ENCODE data around the gene SEMA4D.
"Not testable (repeated sequence)": the region's sequence is repeated elsewhere in the genome, so short reads cannot be mapped to it uniquely, and the experiment has no call there.

The SEMA4D gene

GRCh38 chr9:89482056-89482851 is 15.7 kb downstream of the SEMA4D start:
- no peak for DNase-seq (ENCODE audit: low spot score)

DNA sequence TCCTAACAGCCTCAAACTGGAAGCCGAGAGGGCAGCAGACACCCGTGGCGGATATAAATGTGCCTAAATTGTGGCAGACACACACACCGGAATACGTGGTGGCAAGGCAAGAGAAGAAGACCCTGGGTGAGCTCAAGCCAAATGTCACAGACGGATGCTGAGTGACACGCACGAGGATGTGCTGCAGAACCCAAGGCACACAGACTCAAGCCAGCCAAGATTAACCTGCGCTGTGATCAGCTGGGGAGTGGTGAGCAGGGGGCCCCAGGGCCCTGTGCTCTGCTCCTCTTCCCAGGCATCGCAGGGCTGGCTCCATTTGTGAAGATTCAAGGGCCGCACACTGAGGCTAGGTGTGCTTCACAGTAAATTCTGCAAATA is 16.4 kb downstream of the SEMA4D start:
- DNase-seq (ENCODE audit: low spot score), result no peak

DNA sequence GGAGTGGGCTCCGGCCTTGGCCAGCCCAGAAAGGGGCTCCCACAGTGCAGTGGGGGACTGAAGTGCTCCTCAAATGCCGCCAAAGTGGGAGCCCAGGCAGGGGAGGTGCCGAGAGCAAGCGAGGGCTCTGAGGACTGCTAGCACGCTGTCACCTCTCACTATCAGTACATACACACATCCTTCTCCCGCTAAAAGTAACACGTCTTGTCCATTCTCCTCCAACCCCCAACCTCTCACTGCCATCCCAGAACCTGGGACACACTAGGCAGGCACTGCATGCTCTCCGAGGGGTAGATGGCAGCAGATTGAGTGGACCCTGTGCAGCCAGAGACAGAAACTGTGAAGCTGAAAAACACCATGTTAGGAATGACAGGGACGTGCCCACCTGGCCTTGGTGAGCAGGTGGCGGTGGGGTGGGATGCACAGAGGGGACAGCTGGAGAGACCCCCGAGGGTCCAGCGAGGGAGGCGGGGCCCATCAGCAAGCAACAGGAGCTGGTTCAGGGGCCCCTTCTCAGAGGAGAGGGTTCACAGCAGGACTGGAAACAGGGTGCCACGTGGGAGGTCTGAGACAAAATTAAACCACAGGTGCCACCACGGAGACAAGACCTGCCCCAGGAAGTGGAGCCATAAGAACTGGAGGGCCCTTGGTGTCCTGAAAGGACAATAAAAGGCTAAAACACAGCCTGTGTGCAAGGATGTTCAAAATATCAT is 16.9 kb downstream of the SEMA4D start:
- DNase-seq (ENCODE audit: low spot score), result no peak

DNA sequence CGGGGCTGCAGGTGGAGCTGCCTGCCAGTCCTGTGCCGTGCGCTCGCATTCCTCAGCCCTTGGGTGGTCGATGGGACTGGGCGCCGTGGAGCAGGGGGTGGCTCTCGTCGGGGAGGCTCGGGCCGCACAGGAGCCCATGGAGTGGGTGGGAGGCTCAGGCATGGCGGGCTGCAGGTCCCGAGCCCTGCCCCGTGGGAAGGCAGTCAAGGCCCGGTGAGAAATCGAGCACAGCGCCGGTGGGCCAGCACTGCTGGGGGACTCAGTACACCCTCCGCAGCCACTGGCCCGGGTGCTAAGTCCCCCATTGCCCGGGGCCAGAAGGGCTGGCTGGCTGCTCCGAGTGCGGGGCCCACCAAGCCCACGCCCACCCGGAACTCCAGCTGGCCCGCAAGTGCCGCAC is 17.5 kb downstream of the SEMA4D start:
- not testable (repeated sequence) for DNase-seq (ENCODE audit: low spot score)

DNA sequence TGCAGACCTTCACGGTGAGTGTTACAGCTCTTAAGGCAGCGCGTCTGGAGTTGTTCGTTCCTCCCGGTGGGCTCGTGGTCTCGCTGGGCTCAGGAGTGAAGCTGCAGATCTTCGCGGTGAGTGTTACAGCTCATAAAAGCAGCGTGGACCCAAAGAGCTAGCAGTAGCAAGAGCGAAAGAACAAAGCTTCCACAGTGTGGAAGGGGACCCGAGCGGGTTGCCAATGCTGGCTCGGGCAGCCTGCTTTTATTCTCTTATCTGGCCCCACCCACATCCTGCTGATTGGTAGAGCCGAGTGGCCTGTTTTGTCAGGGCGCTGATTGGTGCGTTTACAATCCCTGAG is 18.3 kb downstream of the SEMA4D start:
- not testable (repeated sequence) for DNase-seq (ENCODE audit: low spot score)

- DNase-seq (ENCODE audit: low spot score), result no peak
These were observed 18.9 kb downstream of the SEMA4D start for GRCh38 chr9:89478821-89479668.

DNA sequence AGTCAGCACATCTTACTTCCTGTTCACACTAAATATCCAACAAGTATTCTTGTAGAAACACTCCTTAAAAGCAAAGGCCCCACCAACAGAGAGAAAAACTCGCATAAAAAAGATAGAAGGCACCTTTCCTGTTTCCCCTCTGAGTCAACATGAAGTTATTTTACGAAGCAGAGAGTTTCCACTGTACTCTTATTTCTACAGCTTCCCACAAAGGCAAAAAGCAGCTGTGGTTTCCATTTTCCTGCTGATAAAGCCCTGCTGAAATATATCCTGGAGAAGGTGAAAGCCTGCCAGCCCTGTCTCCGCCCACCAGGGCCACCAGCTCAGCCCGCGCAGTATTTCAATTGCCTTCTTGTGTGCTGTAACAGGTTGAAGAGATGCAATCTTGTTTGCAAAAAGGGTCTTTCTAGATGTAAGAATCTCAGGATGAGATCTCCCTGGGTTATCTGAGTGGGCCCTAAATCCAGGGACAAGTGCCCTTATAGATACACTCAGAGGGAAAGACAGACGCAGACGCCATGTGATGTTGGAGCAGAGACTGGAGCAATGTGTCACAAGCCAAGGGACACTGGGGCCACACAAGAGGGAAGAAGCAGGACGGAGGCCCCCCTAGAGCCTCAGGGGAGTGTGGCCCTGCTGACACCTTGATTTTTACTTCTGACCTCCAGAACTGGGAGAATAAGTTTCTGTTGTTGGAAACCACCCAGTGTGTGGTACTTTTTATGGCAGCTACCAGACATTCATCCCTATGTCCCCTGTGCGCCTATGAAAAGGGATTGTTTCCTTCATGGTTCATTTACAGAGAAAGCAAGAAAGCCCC is 19.9 kb downstream of the SEMA4D start:
- no peak for DNase-seq (ENCODE audit: low spot score)

- DNase-seq (ENCODE audit: low spot score), result no peak
These were observed 20.5 kb downstream of the SEMA4D start for GRCh38 chr9:89477384-89477783.

GRCh38 chr9:89476546-89476945 is 21.4 kb downstream of the SEMA4D start:
- no peak for DNase-seq (ENCODE audit: low spot score)

DNA sequence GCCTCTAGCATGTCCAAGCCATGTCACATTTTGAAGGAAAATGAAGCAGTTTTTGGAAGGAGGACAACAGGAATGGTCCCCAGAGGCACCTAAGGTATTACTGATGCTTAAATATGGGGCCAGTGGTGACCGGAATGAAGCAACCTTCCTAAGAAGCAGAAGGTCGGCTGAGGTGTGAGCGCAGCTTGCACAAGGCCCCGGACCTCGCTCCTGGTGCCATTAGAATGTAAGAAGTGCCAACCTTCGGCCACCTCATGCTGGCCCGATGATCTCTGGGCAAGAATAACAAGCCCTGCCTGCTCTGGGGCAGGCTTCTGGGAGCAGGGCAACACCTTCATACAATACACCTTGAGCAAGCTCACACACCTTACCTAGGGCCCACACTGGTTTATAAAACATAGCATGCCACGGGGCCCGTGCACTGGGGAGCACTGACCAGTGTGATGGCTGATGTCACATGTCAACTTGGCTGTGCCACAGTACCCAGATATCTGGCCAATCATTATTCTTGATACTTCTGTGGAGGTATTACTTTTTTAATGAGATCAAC is 21.9 kb downstream of the SEMA4D start:
- no peak for DNase-seq (ENCODE audit: low spot score)

DNA sequence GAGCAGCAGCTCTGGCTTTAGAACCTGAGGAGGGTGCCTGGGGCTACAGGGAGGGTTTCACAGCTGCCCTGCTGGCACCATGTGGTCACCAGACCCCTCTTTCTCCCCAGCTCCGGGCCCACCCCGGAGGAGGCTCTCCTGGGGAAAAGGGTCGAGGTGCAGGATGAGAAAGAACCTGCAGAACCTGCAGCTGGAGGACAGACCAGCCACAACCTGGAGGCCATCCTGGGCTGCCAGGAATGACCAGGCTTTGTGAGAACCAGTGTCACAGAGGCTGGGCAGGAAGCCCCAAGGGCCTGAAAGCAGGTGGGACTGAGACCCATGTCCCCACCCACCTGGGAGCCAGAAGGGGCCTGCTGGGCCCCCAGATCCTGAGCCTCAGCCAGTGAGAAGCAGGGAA is 23.0 kb downstream of the SEMA4D start:
- DNase-seq (ENCODE audit: low spot score), result no peak

DNA sequence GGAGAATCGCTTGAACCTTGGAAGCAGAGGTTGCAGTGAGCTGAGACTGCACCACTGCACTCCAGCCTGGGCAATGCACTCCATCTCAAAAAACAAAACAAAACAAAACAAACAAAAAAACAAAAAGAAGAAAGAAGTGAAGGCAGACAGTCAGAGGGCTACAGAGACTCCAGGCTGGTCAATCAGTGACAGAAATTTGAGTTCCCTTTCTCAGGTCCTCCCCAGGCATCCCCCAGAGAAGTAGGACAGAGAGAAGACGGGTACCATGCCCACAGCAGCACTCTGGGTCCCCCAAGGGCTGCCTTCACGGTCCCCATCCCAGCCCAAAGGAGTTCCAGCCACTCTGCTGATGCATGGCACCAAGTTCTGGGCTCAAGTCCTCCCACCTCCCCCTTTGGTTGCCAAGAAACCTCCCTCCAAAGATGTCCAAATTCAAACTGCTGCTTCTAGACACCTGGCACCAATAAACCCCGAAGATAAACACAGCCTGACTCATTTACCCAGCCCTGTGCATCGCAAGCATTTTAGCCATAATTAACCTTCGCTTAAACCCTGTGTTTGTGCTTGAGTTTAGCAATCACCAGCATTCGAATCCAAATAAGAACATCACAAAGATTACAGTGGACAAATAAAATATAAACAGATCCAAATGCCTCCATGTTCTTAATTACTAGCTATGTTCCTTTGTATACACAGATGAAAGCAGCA is 24.0 kb downstream of the SEMA4D start:
- no peak for DNase-seq (ENCODE audit: low spot score)

GRCh38 chr9:89471796-89472320 is 26.1 kb downstream of the SEMA4D start:
- DNase-seq (ENCODE audit: low spot score), result not testable (repeated sequence)

DNA sequence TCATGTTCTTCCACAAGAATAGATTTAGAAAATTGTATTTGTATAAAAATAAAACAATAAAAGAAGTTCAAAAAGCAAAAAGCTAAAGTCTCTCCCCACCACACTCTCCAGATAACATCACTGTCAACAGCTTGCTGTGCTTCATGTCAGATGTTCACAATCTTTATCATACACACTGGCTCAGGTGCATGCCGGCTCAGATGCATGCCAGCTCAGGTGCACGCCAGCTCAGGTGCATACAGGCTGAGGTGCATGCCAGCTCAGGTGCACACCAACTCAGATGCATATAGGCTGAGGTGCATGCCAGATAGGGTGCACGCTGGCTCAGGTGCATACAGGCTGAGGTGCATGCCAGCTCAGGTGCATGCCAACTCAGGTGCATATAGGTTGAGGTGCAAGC is 26.5 kb downstream of the SEMA4D start:
- no peak for DNase-seq (ENCODE audit: low spot score)

GRCh38 chr9:89470224-89470839 is 27.6 kb downstream of the SEMA4D start:
- no peak for DNase-seq (ENCODE audit: low spot score)

DNA sequence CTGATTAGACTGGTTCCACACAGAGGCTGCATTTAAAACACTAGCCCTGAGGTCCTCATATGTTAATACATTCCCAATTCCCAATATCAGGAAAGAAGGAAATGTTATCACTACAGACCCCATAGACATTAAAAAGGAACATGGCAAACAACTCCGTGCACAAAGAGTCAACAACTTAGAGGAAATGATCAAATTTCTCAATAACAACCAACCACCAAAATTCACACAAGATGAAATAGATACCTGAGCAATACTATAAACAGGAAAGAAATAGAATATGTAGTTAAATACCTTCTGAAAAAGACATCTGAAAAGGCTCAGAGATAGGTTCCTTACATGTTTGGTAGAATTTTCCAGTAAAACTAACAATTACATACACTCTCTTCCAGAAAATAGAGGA is 28.9 kb downstream of the SEMA4D start:
- DNase-seq (ENCODE audit: low spot score), result no peak

DNA sequence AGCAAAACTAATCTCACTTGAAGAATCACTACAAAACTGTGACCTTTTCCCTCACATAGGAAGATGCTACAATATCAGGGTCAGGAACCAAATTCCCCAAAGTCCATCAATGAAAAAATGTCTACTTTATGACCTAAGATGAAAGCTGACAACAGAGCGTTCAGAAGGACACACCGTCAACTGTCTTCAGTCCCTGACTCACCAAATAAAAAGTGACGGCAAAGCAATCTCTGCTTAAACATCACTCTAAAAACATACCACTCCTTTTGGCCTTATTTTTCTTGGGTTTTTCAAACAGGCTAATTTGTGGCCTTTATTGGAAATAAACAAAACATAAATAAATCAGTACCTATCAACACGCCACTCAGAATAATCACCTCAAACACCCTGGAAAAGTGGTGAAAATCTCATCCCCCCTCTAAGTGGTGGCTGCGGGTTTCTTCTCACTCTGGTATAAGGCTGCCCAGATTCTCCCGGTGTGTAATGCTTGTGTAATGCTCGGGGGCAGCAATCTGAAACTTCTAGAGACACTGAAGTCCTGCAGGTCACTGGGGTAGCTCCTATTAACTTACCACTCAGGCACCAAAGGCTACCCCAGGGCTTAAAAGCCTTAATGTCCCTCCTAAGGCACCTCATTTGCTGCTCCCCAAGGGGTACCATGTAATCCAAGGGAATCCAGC is 29.5 kb downstream of the SEMA4D start:
- no peak for DNase-seq (ENCODE audit: low spot score)

DNA sequence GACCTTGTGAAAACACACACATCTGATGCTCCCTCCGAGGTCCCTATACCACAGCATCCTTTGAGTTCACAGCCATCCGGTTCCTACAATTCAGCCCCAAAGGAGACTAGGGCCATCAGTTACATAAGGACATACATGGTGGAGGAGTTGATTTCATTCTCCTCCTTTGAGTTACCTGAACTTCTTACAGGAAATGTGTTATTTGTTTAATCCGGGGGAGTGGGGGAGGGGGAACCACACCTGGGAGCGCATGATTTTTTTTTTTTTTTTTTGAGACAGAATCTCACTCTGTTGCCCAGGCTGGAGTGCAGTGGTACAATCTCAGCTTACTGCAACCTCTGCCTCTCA is 30.7 kb downstream of the SEMA4D start:
- no peak for DNase-seq (ENCODE audit: low spot score)

DNA sequence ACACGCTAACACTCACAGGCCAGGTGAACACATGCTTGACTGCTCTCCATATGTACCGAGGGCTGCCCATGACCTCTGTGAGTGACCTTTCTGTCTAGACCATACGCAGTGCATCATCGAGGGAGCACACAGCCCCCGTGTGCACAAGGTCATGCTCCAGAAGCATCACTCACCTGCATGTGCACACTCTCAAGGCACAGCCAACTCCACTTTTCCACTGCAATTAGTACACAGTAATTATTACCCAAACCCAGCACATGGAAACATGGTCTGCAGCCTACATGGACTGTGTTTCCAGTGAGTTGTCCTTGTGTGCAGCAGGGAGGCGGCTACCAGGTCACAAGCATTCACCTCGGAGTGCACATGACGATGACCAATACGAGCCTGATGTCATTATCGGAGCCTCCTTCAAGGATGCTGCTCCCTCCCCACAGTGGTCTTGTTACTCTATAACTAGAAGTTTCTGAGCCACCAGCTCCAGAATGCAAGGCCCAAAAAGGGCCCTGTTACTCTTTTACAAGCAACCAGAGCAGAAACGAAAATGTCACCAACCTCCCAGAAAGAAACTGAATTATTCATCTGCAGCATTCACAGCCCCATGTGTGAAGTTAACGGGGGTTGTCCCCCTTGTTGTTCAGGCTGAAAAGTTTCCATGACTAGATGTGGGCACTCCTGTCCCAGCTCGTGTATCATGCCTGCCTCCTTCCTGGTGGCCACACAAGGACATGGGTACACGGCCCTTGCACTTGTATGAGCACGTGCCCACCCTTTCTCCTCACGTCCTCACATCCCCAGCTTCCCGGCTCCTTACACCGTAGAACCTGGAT is 31.2 kb downstream of the SEMA4D start:
- no peak for DNase-seq (ENCODE audit: low spot score)

All from GM03348 (cell line).